ENCODE measurements around the gene MIF. TPM values are rescaled to one million over a fixed set of nuclear protein-coding genes. Genes with fewer than 3 reads are reported as not detected.
A peak's percentile ranks its signal among the peaks of the same experiment; 100 is the strongest.
"Not testable (repeated sequence)": the region's sequence is repeated elsewhere in the genome, so short reads cannot be mapped to it uniquely, and the experiment has no call there.

MIF gene
- polyA plus RNA-seq, 3 donors, result 248 to 398 (median 342) TPM

GRCh38 chr22:23857606-23858483, 36.3 kb upstream of the MIF start, which contains the start of gene SLC2A11:
Gene SLC2A11, plus strand, starts transcription at chr22:23857875. Its CDS starts 125 bp downstream, at chr22:23858000.
- DNase-seq, result peak; percentile 98

- no peak for DNase-seq
Observed at GRCh38 chr22:23858484-23858815, 35.7 kb upstream of the MIF start.

- DNase-seq, result no peak
Observed at GRCh38 chr22:23859201-23859600, 35.0 kb upstream of the MIF start.

- not testable (repeated sequence) for DNase-seq
Observed at GRCh38 chr22:23860187-23860586, 34.0 kb upstream of the MIF start.

- DNase-seq, result no peak
Observed at GRCh38 chr22:23862103-23862502, 32.1 kb upstream of the MIF start.

- DNase-seq, result not testable (repeated sequence)
Observed at GRCh38 chr22:23864499-23865154, 29.6 kb upstream of the MIF start.

- DNase-seq, result no peak
Observed at GRCh38 chr22:23868580-23868979, 25.6 kb upstream of the MIF start.

- DNase-seq, result no peak
Observed at GRCh38 chr22:23874871-23875270, 19.3 kb upstream of the MIF start.

GRCh38 chr22:23875801-23876200, 18.4 kb upstream of the MIF start:
- no peak for DNase-seq

- DNase-seq, result no peak
Observed at GRCh38 chr22:23877566-23877965, 16.6 kb upstream of the MIF start.

GRCh38 chr22:23878219-23878618, 16.0 kb upstream of the MIF start:
- no peak for DNase-seq

- no peak for DNase-seq
Observed at GRCh38 chr22:23882370-23882769, 11.8 kb upstream of the MIF start.

- no peak for DNase-seq
Observed at GRCh38 chr22:23883658-23884057, 10.5 kb upstream of the MIF start.

GRCh38 chr22:23884140-23884539, 10.0 kb upstream of the MIF start:
- no peak for DNase-seq

GRCh38 chr22:23888615-23889401, 5.4 kb upstream of the MIF start:
- DNase-seq, result no peak

- no peak for DNase-seq
Observed at GRCh38 chr22:23889620-23890019, 4.6 kb upstream of the MIF start.

- no peak for DNase-seq
Observed at GRCh38 chr22:23891726-23892125, 2.5 kb upstream of the MIF start.

- DNase-seq, result no peak
Observed at GRCh38 chr22:23892130-23892529, 2.1 kb upstream of the MIF start.

- no peak for DNase-seq
Observed at GRCh38 chr22:23892706-23893105, 1.5 kb upstream of the MIF start.

GRCh38 chr22:23893121-23893944, 850 bp upstream of the MIF start:
- DNase-seq, result no peak

All from renal pelvis (tissue), 4 donors.